NCI-H2196 treated with DMSO at 0.1 percent for 48 hours (cell line): ENCODE measurements around the gene WDR75.
"Not testable (repeated sequence)": the region's sequence is repeated elsewhere in the genome, so short reads cannot be mapped to it uniquely, and the experiment has no call there.

ENCODE experiments used
- DNase-seq: peaks from one replicate; lab custom pipeline; 2025; ENCODE audit not compliant: unreplicated experiment; lab: John Stamatoyannopoulos, UW

The WDR75 gene

DNA sequence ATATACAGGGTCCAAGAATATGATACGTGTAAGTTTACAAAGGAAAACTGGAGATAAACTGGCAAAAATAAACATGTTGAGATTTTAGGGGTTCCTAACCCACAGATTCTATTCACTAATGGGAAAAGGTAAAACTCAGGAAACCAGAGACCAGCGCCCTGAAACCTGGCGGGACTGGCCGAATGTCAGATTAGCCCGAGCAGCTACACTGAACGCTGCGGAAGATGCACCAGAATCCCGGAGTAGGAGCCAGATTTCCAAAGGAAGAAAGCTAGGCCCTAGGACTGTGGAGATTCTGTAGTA lies 679 bp upstream of the WDR75 start:
- DNase-seq, result no peak

DNA sequence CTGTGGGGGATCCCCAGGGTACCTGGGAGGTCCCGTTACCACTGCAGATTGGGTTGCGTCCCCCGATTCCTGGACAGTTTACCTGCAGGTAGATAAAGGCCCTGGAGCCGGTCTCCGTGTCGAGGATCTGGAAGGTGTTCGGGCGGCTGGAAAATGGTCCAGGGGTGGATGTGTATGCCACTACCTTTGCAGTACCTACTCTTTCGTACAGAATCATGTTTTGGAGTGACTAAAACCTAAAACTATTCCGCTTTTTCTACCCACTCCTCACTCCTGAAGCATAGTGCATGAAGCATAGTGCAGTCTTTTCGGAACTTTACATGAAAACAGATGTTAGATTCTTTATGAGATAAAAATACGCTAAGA lies 418 bp downstream of the WDR75 start:
- DNase-seq, result no peak

DNA sequence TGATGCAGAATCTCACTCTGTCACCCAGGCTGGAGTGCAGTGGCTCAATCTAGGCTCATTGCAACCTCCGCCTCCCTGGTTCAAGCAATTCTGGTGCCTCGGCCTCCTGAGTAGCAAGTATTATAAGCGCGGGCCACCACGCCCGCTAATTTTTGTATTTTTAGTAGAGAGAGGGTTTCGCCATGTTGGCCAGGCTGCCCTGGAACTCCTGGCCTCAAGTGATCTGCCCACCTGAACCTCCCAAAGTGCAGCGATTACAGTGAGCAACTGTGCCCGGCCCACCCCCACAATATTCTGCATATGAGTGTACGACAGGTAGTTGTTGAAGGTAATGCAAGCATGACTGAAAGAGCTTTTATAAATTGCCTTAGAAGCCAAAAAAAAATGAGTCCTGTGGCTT lies 1.2 kb downstream of the WDR75 start:
- DNase-seq, result no peak

DNA sequence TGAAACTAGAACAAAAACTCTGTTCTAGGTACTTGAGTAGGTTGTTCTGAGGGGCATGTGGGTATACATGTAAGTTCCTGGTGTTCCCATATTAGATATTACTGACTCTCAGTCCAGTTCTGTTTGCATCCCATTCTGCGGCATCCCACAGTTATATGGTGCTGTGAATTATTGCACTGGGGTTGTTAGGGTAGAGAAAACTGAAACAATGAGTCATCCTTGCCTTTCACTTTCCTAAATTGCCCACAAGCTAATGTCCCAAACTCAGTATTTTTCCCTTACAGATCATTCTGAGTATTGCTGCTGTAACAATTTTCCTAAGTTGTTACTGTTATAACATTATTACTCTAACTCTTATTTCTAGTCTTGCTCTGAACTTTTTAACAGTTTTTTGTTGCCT lies 3.0 kb downstream of the WDR75 start:
- DNase-seq, result no peak

DNA sequence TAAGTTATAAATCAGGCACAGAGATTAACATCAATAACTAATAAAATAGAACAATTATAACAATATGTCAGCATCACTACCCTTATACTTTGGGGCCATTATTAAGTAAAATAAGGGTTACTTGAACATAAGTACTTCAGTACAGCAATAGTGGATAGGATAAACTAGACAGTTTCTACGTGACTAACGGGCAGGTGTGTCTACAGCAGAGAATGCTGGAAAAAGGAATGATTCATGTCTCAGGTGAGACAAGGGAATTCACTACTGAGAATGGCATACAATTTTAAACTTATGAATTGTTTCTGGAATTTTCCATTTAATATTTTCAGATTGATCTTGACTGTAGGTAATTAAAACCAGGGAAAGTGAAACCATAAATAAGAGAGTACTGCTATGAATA lies 5.5 kb downstream of the WDR75 start:
- DNase-seq, result no peak

DNA sequence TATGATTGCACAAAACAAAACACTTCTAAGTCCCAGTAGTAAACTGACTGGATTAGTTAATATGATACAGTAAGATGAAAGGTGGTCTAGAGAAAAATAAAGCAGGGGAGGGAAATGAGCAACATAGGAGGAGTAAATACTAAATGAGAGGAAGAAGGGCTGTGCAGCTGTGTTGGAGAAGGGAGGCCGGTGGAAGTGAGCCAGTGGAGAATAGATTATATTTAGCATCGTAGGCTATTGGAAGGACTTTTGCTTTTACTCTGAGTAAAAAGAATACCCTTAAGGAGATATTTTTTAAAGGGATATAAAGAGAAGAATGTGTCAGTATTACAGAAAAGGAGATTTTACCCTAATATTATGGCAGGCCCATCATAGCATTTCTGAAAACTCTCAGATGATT lies 12.7 kb downstream of the WDR75 start:
- DNase-seq, result no peak

DNA sequence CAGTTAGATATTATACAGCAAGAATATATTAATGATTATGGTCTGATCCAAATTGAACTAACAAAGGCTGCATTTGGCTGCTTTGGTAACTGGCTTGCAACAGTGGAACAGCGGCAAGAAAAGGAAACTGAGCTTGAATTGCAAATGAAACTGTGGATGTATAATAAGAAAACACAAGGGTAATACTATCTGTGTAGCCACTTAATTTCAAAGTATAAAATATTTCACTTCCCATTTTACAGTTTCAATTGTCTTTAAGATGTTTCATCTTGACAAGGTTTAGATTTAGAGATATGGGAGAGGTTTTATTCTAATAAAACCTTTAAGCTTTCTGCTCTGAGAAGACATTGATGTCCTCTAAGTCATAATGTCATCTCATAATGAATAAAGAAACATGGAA lies 23.8 kb downstream of the WDR75 start:
- DNase-seq, result no peak

DNA sequence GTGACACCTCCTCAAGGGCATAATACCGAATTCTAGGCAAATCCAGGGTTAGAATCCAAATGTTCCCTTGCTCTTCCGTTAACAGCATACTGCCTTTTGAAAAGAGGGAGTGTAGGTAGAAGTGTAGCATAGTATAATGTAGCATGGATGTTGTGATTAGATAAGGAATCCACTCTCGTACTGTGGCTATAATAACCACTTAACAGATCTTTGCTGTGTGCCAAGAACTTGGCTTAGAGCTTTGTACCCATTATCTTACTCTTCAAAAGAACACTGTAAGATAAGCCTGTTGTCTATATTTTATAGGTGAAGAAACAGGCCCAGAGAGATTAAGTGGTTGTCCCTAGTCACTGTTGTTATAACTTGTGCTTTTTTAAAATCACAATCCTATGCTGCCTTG lies 24.2 kb downstream of the WDR75 start:
- no peak for DNase-seq

DNA sequence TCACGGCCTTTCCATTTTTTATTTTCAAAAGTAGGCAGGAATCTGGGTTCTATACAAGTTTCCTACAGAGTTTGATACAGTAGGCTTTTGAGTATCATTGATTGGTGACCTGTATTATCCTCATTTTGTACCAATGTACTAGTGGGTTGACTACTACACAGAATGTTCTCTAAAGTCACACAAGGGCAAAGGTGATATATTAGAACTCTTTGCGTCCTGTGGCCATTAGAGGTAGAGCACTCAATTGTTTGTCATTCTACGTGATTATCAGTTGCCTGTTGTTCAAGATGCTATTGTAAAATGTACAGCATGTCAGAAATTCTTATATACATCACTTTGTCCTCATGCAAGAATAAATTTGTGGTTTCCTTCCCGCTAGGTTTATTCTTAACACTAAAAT lies 24.8 kb downstream of the WDR75 start:
- no peak for DNase-seq

DNA sequence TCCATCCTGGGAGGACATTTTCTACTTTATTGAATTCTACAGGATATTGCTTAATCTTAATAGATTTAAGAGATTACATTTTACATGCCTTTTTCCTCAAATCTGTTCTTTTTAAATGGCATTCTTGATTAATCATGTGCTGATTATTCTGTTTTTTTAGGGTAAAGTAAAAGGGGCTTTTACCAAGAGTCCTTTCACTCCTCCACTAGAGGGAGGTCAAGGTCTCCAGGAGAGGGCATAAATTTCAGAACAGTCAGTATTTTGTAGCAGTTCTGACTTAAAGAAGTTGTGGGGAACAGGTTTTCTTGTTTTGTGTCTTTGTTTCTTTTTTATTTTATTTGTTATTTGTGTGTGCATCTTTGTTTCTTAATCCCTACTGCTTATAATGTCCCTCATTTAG lies 25.4 kb downstream of the WDR75 start:
- DNase-seq, result no peak

DNA sequence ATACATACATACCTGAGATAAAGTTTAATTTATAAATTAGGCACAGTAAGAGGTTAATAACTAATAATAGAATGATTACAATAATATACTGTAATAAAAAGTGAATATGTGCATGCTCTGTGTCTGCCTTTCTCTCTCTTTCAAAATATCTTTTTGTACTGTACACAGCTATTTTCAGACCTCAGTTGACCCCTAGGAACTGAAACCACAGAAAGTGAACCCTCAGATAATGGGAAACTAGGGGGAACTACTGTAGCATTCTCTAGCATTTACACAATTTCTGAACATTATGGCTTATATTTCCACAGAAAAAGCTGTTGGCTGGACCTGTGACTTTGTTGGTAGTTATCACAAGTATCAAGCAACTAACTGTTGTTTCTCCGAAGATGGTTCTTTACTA lies 25.9 kb downstream of the WDR75 start:
- no peak for DNase-seq

DNA sequence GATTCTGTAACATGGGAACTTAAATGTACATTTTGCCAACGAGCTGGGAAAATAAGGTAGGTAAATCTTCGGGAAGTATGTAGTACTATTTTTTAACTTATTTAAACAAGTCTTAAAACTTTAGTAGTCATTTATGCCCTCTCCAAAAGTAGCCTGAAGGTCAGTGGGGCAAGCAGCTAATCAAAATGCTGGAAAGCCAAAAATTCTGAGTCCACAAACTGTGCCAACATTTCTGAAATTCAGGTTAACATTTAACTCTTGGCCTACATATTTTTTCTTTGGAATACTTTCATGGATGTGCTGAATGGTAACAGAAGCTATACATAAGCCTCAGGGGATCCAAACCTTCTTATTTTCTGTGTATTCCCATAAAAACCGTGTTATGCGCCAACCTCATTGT lies 26.3 kb downstream of the WDR75 start:
- no peak for DNase-seq

DNA sequence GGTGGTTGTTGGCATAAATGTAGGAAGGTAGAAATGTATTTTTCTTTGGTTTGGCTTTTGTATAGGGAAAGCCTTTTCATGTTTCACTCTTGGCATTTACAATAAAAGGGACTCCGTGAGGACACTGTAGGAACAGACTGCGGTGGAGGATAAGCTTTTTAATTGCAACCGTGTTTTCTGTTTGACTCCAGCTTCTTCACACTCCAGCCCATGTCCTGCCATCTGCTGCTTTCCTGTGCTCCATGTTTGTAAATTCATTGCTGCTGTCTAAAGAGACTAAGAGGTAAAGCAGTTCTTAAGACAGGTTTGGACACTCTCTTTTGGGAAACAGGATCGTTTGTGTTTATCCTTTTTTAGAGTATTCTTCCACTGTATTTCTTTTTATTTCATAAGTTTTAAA lies 33.3 kb downstream of the WDR75 start:
- no peak for DNase-seq

DNA sequence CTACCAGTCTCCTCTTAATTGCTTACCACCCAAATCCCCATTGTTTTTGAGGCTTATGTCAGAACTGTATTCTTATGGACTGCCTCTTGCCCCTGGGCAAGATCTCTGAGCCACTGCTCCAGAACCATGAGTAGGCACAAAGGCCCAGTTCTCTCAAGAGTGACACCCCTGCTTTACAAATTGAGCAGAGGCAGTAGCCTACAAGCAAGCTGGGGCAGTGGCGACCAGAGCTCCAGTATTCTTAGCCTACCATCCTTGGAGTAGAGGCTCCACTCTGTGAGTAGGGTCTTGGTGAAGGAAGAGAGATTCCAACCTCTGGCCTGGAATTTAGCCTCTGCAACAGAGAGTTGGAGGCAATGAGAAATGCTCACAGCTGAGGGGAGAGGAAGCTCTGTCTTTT lies 36.5 kb downstream of the WDR75 start:
- DNase-seq, result no peak

DNA sequence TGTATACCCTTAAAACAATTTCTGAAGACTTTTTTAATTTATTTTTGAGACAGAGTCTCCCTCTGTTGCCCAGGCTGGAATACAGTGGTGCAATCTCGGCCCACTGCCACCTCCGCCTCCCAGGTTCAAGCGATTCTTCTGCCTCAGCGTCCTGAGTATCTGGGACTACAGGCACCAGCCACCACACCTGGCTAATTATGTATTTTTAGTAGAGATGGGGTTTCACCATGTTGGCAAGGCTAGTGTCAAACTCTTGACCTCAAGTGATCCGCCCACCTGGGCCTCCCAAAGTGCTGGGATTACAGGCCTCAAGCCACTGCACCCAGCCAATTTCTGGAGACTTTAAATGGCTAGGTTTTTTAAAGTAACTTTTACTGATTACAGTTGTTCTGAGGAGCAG lies 37.0 kb downstream of the WDR75 start:
- DNase-seq, result not testable (repeated sequence)

DNA sequence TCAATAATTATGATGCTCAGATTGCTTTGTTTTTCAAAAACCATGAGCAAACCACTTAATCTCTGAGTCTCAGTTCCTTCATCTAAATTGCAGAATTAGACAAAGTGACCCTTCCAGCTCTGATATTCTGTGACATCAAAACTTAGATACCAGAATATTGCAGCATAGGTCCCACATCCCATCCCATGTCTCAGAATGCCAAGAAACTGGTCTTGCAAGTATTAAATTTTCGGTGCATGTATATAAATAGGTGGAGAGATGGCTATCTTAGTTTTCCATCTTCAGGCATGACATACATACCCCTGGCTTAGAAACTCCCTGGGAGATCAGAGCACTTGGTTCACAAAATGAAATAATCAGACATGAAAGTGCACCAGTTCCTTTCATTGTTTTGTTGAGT lies 39.8 kb downstream of the WDR75 start:
- no peak for DNase-seq

DNA sequence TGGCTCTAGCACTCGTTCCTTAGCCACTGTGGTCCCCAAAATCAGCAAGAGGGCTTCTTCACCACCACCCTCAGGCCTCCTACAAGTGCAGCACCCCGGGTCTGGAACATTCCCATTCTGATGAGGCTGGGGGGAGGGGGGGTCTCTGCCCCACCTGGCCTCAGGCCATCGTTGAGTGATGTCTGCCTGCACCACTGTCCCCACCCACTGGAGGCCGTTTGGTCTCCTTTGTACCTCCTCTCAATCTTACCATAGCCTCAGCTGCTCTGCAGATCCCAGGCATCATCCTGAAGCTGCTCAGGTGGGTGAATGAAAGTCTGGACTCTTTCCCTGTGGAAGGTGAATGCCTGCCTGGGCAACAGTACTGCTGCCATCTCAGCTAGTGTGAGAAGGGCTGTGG lies 42.3 kb downstream of the WDR75 start:
- no peak for DNase-seq

DNA sequence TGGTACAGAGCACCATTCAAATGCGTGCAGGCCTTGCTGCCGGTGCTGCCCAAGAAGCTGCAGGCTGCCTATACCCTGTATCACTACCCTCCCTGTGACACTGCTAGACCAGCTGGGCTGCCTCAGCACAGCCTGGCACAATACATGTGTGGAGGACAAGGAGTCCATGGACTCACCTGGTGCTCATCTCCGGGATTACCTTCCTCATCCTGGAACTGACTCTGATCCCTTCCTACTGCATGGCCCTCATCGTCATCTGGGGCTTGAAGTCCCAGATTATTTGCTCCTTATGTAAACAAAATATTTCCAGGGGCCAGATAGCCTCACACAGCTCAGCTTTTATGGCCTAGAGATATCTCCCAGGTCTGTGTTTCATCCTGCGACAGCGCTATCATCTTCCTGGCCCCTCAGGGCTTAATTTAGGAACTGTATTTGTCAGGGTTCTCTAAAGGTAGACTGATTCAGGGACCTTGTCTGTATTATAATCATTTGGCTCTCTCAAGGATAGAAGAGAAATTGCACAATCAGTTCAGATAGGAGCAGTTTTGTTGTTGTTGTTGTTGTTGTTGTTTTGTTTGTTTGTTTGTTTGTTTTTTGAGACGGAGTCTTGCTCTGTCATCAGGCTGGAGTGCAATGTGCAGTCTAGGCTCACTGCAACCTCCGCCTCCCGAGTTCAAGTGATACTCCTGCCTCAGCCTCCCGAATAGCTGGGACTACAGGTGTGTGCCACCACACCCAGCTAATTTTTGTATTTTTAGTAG lies 42.9 kb downstream of the WDR75 start:
- no peak for DNase-seq

DNA sequence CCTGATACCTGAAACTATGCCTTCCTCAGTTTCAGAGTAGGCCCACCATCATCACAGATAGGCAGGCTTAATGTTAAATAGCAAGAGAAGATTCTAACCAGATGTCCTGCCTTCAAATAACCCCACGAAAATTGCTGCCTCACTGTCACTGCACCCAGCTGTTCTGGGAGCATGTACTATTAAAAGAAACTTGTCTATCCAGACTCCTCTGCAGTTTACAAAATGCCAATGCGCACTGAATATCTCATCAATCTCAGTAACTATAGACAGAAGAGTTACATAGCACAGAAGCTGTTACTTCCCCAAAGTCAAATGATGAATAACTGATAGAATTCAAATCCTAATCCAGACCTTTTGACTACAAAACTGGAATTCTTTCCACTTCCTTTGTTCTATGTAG lies 43.9 kb downstream of the WDR75 start:
- DNase-seq, result no peak

DNA sequence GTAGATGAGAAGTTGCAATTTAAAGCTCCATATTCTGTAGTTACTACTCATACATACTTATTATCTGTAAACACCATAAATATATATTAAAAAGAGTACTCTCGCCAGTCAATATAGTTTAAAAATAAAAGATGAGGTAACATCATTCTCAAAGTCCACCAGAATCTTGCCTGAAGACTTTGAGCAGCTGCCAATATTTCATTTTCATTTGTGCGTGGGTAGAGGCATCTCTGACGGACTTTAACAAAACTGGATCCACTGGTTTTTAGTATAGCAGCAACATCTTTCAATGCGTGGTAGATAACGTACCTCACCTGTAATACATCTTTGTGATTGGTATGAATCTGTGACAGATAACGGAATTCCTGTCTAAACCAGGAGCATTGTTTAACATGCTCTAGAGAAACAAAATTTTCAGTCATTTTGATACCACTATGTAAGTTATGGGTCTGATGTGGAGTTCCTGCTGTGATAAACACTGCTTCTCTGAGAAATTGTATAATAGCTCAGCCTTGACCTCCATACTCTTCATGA lies 45.0 kb downstream of the WDR75 start:
- no peak for DNase-seq

DNA sequence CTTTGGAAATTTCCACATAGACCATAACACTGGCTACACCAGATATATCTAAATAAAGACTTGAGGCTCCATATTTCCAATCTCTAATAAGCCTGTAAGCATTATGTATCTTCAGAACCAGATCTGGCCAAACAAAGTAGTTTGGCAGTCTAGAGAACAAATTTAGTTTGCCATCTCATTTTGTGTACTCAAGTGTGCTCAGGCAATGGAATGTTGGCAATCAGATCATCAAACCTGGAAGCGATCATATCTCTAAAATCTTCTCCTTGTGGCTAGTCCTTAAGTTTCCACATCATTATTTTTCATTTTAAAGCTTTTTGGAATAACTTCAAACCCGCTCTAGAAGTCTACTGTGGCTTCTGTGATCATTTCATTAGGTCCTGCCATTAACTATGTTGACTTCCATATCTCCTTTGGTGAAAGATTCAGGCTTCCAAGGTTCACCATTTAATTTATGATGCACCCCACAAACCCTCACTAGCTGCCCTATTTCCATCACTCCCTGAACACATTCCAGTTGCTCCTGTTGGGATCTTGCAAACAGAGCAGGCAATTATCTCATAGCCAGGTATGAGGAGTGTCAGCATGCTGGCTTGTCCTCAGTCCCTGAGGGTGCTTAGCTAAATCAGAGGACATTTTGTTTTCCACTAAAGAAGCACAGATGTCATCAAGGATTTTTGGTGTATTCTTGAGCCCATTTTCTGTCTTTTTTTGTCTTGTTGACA lies 46.2 kb downstream of the WDR75 start:
- no peak for DNase-seq

DNA sequence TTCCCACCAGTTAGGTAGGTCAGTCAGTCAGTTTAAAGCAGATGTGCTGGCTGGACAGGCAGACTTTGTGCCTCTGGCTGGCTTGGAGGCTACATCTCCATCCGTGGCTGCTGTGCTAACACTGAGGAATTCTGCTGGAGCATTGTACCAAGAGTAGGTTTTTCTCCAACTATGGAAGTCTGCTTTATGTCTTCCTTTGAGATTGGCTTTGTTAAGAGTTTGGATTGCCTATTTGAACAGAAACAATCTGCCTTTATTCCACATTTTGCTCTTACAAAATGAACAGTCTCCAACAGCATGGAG lies 46.7 kb downstream of the WDR75 start:
- DNase-seq, result no peak

DNA sequence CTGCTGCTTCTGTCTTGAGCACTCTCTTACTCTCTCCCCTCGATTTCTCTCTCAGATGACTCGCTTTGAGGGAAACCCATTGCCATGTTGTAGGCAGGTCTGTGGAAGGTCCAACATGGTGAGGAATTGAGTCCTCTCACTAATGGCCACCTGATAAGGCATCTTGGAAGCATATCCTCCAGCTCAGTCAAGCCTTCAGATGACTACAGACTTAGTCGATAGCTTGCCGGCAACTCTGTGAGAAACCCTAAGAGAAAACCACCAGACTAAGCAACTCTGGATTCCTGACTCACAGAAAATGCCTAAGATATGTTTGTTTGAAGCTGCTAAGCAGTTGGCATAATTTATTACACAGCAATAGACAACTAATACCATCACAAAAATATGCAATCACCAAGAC lies 51.2 kb downstream of the WDR75 start:
- DNase-seq, result no peak
